ENCODE measurements around the gene HBM.
"Not testable (repeated sequence)": the region's sequence is repeated elsewhere in the genome, so short reads cannot be mapped to it uniquely, and the experiment has no call there.

Gene HBM

DNA sequence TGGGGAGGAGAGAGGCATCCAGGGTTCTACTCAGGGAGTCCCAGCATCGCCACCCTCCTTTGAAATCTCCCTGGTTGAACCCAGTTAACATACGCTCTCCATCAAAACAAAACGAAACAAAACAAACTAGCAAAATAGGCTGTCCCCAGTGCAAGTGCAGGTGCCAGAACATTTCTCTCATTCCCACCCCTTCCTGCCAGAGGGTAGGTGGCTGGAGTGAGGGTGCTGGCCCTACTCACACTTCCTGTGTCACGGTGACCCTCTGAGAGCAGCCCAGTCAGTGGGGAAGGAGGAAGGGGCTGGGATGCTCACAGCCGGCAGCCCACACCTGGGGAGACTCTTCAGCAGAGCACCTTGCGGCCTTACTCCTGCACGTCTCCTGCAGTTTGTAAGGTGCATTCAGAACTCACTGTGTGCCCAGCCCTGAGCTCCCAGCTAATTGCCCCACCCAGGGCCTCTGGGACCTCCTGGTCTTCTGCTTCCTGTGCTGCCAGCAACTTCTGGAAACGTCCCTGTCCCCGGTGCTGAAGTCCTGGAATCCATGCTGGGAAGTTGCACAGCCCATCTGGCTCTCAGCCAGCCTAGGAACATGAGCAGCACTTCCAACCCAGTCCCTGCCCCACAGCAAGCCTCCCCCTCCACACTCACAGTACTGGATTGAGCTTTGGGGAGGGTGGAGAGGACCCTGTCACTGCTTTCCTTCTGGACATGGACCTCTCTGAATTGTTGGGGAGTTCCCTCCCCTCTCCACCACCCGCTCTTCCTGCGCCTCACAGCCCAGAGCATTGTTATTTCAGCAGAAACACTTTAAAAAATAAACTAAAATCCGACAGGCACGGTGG lies 8.4 kb downstream of the HBM start:
- in situ Hi-C loops (cut with MboI; ENCODE audit: low pct_unique_long_range_greater_than_20kb, low sequenced_read_pairs, unreplicated experiment); DNase-seq (ENCODE audit: low spot score): not testable (repeated sequence)

DNA sequence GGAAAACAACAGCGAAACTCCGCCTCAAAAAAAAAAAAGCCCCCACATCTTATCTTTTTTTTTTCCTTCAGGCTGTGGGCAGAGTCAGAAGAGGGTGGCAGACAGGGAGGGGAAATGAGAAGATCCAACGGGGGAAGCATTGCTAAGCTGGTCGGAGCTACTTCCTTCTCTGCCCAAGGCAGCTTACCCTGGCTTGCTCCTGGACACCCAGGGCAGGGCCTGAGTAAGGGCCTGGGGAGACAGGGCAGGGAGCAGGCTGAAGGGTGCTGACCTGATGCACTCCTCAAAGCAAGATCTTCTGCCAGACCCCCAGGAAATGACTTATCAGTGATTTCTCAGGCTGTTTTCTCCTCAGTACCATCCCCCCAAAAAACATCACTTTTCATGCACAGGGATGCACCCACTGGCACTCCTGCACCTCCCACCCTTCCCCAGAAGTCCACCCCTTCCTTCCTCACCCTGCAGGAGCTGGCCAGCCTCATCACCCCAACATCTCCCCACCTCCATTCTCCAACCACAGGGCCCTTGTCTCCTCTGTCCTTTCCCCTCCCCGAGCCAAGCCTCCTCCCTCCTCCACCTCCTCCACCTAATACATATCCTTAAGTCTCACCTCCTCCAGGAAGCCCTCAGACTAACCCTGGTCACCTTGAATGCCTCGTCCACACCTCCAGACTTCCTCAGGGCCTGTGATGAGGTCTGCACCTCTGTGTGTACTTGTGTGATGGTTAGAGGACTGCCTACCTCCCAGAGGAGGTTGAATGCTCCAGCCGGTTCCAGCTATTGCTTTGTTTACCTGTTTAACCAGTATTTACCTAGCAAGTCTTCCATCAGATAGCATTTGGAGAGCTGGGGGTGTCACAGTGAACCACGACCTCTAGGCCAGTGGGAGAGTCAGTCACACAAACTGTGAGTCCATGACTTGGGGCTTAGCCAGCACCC lies 9.5 kb downstream of the HBM start:
- DNase-seq (ENCODE audit: low spot score) = no peak
- in situ Hi-C loops (cut with MboI; ENCODE audit: low pct_unique_long_range_greater_than_20kb, low sequenced_read_pairs, unreplicated experiment) = no loop called here
- TF ChIP-seq, protein P1, sequence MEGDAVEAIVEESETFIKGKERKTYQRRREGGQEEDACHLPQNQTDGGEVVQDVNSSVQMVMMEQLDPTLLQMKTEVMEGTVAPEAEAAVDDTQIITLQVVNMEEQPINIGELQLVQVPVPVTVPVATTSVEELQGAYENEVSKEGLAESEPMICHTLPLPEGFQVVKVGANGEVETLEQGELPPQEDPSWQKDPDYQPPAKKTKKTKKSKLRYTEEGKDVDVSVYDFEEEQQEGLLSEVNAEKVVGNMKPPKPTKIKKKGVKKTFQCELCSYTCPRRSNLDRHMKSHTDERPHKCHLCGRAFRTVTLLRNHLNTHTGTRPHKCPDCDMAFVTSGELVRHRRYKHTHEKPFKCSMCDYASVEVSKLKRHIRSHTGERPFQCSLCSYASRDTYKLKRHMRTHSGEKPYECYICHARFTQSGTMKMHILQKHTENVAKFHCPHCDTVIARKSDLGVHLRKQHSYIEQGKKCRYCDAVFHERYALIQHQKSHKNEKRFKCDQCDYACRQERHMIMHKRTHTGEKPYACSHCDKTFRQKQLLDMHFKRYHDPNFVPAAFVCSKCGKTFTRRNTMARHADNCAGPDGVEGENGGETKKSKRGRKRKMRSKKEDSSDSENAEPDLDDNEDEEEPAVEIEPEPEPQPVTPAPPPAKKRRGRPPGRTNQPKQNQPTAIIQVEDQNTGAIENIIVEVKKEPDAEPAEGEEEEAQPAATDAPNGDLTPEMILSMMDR (IDR thresholded peaks at IDR 0.05; ENCODE audit: extremely low read depth, insufficient read depth, missing control alignments) = no peak

DNA sequence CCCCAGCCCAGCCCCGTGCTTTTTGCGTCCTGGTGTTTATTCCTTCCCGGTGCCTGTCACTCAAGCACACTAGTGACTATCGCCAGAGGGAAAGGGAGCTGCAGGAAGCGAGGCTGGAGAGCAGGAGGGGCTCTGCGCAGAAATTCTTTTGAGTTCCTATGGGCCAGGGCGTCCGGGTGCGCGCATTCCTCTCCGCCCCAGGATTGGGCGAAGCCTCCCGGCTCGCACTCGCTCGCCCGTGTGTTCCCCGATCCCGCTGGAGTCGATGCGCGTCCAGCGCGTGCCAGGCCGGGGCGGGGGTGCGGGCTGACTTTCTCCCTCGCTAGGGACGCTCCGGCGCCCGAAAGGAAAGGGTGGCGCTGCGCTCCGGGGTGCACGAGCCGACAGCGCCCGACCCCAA lies 10.2 kb downstream of the HBM start:
- DNase-seq (ENCODE audit: low spot score); in situ Hi-C loops (cut with MboI; ENCODE audit: low pct_unique_long_range_greater_than_20kb, low sequenced_read_pairs, unreplicated experiment): not testable (repeated sequence)

DNA sequence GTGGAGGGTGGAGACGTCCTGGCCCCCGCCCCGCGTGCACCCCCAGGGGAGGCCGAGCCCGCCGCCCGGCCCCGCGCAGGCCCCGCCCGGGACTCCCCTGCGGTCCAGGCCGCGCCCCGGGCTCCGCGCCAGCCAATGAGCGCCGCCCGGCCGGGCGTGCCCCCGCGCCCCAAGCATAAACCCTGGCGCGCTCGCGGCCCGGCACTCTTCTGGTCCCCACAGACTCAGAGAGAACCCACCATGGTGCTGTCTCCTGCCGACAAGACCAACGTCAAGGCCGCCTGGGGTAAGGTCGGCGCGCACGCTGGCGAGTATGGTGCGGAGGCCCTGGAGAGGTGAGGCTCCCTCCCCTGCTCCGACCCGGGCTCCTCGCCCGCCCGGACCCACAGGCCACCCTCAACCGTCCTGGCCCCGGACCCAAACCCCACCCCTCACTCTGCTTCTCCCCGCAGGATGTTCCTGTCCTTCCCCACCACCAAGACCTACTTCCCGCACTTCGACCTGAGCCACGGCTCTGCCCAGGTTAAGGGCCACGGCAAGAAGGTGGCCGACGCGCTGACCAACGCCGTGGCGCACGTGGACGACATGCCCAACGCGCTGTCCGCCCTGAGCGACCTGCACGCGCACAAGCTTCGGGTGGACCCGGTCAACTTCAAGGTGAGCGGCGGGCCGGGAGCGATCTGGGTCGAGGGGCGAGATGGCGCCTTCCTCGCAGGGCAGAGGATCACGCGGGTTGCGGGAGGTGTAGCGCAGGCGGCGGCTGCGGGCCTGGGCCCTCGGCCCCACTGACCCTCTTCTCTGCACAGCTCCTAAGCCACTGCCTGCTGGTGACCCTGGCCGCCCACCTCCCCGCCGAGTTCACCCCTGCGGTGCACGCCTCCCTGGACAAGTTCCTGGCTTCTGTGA lies 11.0 kb downstream of the HBM start, which contains the start of gene HBA1:
Gene HBA1, plus strand, starts transcription at position 204 of the 906 bp plus-strand sequence. Its CDS starts 37 bp downstream, at position 241.
- in situ Hi-C loops (cut with MboI; ENCODE audit: low pct_unique_long_range_greater_than_20kb, low sequenced_read_pairs, unreplicated experiment); DNase-seq (ENCODE audit: low spot score): not testable (repeated sequence)

DNA sequence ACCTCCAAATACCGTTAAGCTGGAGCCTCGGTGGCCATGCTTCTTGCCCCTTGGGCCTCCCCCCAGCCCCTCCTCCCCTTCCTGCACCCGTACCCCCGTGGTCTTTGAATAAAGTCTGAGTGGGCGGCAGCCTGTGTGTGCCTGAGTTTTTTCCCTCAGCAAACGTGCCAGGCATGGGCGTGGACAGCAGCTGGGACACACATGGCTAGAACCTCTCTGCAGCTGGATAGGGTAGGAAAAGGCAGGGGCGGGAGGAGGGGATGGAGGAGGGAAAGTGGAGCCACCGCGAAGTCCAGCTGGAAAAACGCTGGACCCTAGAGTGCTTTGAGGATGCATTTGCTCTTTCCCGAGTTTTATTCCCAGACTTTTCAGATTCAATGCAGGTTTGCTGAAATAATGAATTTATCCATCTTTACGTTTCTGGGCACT lies 11.6 kb downstream of the HBM start:
- in situ Hi-C loops (cut with MboI; ENCODE audit: low pct_unique_long_range_greater_than_20kb, low sequenced_read_pairs, unreplicated experiment) = no loop called here

DNA sequence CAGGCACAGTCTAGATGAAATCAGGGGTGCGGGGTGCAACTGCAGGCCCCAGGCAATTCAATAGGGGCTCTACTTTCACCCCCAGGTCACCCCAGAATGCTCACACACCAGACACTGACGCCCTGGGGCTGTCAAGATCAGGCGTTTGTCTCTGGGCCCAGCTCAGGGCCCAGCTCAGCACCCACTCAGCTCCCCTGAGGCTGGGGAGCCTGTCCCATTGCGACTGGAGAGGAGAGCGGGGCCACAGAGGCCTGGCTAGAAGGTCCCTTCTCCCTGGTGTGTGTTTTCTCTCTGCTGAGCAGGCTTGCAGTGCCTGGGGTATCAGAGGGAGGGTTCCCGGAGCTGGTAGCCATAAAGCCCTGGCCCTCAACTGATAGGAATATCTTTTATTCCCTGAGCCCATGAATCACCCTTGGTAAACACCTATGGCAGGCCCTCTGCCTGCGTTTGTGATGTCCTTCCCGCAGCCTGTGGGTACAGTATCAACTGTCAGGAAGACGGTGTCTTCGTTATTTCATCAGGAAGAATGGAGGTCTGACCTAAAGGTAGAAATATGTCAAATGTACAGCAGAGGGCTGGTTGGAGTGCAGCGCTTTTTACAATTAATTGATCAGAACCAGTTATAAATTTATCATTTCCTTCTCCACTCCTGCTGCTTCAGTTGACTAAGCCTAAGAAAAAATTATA lies 12.3 kb downstream of the HBM start:
- TF ChIP-seq, protein P1 (IDR thresholded peaks at IDR 0.05; ENCODE audit: extremely low read depth, insufficient read depth, missing control alignments) = no peak
- DNase-seq (ENCODE audit: low spot score) = no peak
- in situ Hi-C loops (cut with MboI; ENCODE audit: low pct_unique_long_range_greater_than_20kb, low sequenced_read_pairs, unreplicated experiment) = no loop called here

More for the DNA sequence above, 11.6 kb downstream of the HBM start:
- no peak for DNase-seq (ENCODE audit: low spot score)
- TF ChIP-seq, protein P1 (IDR thresholded peaks at IDR 0.05; ENCODE audit: extremely low read depth, insufficient read depth, missing control alignments) = no peak

DNA sequence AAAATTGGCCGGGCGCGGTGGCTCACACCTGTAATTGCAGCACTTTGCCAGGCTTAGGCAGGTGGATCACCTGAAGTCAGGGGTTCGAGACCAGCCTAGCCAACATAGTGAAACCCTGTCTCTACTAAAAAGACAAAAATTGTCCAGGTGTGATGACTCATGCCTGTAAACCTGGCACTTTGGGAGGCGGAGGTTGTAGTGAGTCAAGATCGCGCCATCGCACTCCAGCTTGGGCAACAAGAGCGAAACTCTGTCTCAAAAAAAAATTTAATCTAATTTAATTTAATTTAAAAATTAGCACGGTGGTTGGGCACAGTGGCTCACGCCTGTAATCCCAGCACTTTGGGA lies 12.9 kb downstream of the HBM start:
- no peak for DNase-seq (ENCODE audit: low spot score)
- in situ Hi-C loops (cut with MboI; ENCODE audit: low pct_unique_long_range_greater_than_20kb, low sequenced_read_pairs, unreplicated experiment) = no loop called here
- TF ChIP-seq, protein P1 (IDR thresholded peaks at IDR 0.05; ENCODE audit: extremely low read depth, insufficient read depth, missing control alignments) = no peak
